Tibial nerve (tissue), 4 donors: Measurements from ENCODE around the gene SCAPER. TPM values are rescaled to one million over a fixed set of nuclear protein-coding genes. Genes with fewer than 3 reads are reported as not detected.

Source experiments
- DNase-seq, 2 donors: peaks; one replicate each; pipeline ENCODE4 v3.0.0-alpha.2; 2019; ENCODE audit warnings: low spot score in 2 of 2
- H3K27ac ChIP-seq, 4 donors: fragments of 200-600 bp; sonication (generic) in 3 of 4; one replicate each; pipeline ENCODE4 v1.5.1; 2017 to 2019; ENCODE audit warnings: mild to moderate bottlenecking in 1 of 4
- H3K27me3 ChIP-seq, 2 donors: fragments of 200-600 bp; sonication (generic) in 1 of 2; one replicate each; pipeline versions ENCODE4 v1.5.1 to v1.6.0; 2017 to 2019
- H3K36me3 ChIP-seq, 3 donors: fragments of 200-600 bp; sonication (generic); one replicate each; pipeline ENCODE4 v1.5.1; 2018 to 2019
- H3K4me1 ChIP-seq, 4 donors: fragments of 200-600 bp; sonication (generic) in 3 of 4; one replicate each; pipeline ENCODE4 v1.5.1; 2017 to 2019
- H3K4me3 ChIP-seq, 4 donors: fragments of 200-600 bp; sonication (generic) in 3 of 4; one replicate each; pipeline ENCODE4 v1.5.1; 2017 to 2019; ENCODE audit warnings: mild to moderate bottlenecking in 1 of 4, moderate library complexity in 1 of 4
- H3K9me3 ChIP-seq, 4 donors: fragments of 200-600 bp; sonication (generic) in 3 of 4; one replicate each; pipeline ENCODE4 v1.5.1; 2017 to 2019
- EP300 ChIP-seq, 2 donors: sonication (generic); formaldehyde crosslinking; IDR thresholded peaks; one replicate each; pipeline ENCODE4 v1.6.1; 2017; ENCODE audit warnings: antibody characterized with exemption in 2 of 2, mild to moderate bottlenecking in 1 of 2
- POLR2A ChIP-seq, 2 donors: fragments of 450-650 bp; IDR thresholded peaks; one replicate each; pipeline ENCODE4 v1.6.1; 2017; ENCODE audit warnings: antibody characterized with exemption in 2 of 2, mild to moderate bottlenecking in 2 of 2, moderate library complexity in 2 of 2
- WGBS, 2 donors: methylation state at CpG; one replicate each; pipeline ENCODE4 v1.1.5; 2018; 5-methylcytosine and 5-hydroxymethylcytosine counted together
- total RNA-seq, 4 donors: library from RNA; depleted of rRNA; stranded (reverse); fragments of >200 nt; gene quantifications; one replicate each; pipeline ENCODE4 v1.1.0, GENCODE V29; 2016
- TF ChIP-seq, protein P1 (sequence below), 5 experiments: fragments of 200-600 bp in 3 of 5; fragments of 450-650 bp in 2 of 5; sonication (generic) in 3 of 5; IDR thresholded peaks; one replicate each; pipeline ENCODE4 v1.5.1; 2016 to 2019; ENCODE audit warnings: antibody characterized with exemption in 5 of 5, mild to moderate bottlenecking in 3 of 5, moderate library complexity in 2 of 5

Gene SCAPER
- total RNA-seq, 4 donors from 2014 or later: 25.5 to 45.3 (median 37.3) TPM

DNA sequence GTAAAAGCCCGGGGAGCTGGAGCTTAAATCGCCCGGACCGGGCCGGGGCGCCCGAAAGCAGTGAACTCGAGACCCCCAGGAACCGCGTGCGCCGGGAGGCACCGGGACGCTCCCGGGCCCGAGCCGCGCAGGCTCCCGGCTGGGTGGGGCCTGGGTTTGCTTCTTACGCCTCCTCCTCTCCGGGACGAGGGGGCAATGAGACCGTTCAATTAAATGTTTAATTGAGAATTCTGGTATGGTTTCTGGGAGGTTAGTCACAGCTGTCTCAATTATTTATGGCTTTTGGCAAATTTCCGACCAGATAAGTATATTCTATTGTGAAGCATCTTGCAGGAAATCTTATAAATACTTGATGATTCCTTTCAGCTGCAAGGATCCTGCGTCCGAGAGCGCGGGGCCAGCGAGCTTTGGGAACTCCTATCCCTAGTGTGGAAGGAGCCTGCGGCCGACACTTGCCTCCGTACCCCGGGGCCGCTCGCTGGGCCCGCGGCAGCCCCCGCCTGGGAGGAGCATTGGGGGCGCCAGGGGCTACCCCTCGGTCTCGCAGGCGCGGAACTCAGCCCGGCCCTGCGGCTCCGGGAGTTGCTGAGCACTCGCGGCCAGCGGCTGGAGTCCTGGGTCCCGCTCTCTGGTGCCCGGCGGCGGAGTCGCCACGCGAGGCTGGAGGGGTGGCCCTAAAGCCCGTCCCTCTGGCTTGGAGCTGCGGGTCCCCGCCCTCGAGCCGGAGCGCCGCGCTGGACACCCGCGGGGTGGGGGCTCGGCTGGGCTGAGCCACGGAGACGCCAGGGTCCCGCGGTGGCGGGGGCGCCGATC is 558.3 kb downstream of the SCAPER start:
- peaks cover 0 to 37% (median 27%) of the 10 kb centered on the region in 4 donors for H3K4me1 ChIP-seq
- 4 to 7% methylated on average over 64 to 70 of the region's 74 CpGs for WGBS, 2 donors
- H3K27ac ChIP-seq: peak overlapping the region in 1 of 4 donors; percentile 38
- H3K27me3 ChIP-seq: peaks cover 6 to 78% of the 10 kb centered on the region in 2 donors
- DNase-seq: no peak
- H3K9me3 ChIP-seq: no peaks in the 10 kb centered on the region
- peak overlapping the region in 3 of 4 donors; percentile 8 to 41 (median 39) for H3K4me3 ChIP-seq
- peaks cover 0 to 22% (median 0%) of the 10 kb centered on the region in 3 donors for H3K36me3 ChIP-seq
- TF ChIP-seq POLR2A (IDR thresholded peaks at IDR 0.05): no peak
- TF ChIP-seq, protein P1, sequence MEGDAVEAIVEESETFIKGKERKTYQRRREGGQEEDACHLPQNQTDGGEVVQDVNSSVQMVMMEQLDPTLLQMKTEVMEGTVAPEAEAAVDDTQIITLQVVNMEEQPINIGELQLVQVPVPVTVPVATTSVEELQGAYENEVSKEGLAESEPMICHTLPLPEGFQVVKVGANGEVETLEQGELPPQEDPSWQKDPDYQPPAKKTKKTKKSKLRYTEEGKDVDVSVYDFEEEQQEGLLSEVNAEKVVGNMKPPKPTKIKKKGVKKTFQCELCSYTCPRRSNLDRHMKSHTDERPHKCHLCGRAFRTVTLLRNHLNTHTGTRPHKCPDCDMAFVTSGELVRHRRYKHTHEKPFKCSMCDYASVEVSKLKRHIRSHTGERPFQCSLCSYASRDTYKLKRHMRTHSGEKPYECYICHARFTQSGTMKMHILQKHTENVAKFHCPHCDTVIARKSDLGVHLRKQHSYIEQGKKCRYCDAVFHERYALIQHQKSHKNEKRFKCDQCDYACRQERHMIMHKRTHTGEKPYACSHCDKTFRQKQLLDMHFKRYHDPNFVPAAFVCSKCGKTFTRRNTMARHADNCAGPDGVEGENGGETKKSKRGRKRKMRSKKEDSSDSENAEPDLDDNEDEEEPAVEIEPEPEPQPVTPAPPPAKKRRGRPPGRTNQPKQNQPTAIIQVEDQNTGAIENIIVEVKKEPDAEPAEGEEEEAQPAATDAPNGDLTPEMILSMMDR (IDR thresholded peaks at IDR 0.05): no peak
- TF ChIP-seq EP300 (IDR thresholded peaks at IDR 0.05): no peak

DNA sequence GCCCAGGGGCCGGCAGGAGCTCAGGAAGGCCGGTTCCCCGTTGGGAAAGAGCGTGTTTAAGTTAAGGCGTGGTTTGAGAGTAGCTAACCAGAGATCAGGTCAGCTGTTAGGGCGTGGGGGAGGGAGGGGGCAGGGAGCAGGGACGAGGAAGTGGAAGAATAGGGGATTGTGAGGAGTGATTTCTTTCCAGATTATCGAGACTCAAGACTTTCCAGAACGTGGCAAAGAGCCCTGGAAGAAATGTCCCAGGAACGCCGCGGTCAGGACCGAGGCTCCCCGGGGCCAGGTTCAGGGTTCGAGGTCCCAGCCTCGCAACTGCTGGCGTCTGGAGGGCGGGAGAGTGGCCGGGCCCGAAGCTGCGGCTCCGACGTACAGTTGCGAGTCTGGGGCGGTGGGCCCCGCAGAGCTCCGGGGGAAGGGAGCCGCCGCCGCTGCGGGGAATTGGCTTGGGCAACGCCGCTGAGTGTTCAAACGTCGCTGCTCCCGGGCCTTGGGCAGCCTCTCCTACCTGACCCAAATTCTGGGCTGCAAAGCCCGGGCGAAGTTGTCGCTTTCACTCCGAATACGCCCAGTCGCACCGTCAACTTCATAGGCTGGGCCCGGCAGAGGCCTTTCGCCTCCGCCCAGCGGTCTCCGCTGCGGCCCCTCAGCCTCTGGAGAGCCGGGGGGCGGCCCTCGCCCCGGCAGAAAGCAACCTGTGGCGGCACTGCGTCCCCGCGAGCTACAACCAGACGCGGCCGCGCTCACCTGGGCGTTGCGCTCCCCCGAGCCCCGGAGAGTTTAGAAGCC is 559.1 kb downstream of the SCAPER start:
- 5 to 9% methylated on average over 42 to 56 of the region's 65 CpGs for WGBS, 2 donors
- H3K27ac ChIP-seq: peak overlapping the region in 1 of 4 donors; percentile 38
- DNase-seq: no peak
- H3K36me3 ChIP-seq: peaks cover 0 to 22% (median 0%) of the 10 kb centered on the region in 3 donors
- H3K4me3 ChIP-seq: peak overlapping the region; percentile 6 to 41 (median 24)
- TF ChIP-seq POLR2A (IDR thresholded peaks at IDR 0.05) (no peak), EP300 (IDR thresholded peaks at IDR 0.05) (no peak)
- TF ChIP-seq, protein P1 (IDR thresholded peaks at IDR 0.05): no peak
- H3K9me3 ChIP-seq: no peaks in the 10 kb centered on the region
- H3K27me3 ChIP-seq: peaks cover 6 to 86% of the 10 kb centered on the region in 2 donors
- H3K4me1 ChIP-seq: peaks cover 0 to 45% (median 34%) of the 10 kb centered on the region in 4 donors

DNA sequence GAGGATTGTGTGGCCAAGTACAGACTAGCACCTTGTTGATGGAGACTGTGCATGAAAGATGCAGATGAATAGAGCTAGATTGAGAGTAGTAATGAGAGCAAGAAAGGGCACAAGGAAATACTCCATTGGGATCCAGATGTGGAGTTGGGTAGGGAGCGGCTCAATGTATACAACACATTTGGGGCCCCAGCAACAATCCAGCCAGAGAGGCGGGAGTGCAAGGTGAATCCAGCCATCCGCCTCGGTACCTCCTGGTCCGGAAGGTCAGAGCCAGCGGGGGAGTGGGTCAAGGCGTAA is 559.6 kb downstream of the SCAPER start:
- no peak overlapping the region for H3K4me3 ChIP-seq

DNA sequence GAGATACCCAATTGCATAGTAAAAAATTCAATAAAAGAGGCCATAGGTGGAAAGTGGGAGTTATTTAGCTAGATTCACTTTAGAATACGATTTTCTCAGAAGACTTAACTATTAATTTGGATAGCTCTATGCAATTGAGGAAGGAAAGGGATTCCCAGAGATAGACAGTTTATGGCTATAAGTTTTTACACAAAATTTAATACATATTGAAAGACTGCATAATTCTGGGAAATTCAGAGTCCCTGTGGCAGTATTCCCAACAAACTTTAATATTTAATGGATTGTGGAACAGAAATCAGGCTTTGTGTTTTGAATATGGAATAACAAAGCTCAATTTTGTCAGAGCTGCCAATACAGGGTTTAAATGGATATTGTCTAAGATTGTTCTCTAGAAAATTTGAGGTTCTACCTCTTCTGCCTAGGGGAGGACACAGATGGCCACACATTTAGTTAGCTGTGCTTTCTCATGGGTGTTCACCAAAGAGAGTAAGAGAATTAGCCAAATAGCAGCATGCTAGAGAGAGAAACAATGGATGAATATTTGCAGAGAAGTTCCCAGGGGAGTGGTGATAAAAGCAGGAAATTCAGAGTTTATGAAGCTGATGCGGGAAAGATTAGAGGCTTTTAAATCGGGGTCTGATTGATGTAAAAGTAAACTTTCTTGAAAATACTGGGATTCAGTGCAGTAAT is 560.1 kb downstream of the SCAPER start:
- H3K4me1 ChIP-seq: peaks cover 0 to 55% (median 45%) of the 10 kb centered on the region in 4 donors
- H3K27ac ChIP-seq: no peak overlapping the region
- H3K27me3 ChIP-seq: peaks cover 6 to 96% of the 10 kb centered on the region in 2 donors
- 27 to 36% methylated on average over 3 of the region's 3 CpGs for whole genome bisulfite sequencing, 2 donors
- no peak overlapping the region for H3K4me3 ChIP-seq
- DNase-seq: no peak
- TF ChIP-seq, protein P1 (IDR thresholded peaks at IDR 0.05): no peak
- TF ChIP-seq POLR2A (IDR thresholded peaks at IDR 0.05): no peak
- TF ChIP-seq EP300 (IDR thresholded peaks at IDR 0.05): no peak
- peaks cover 0 to 16% (median 0%) of the 10 kb centered on the region in 3 donors for H3K36me3 ChIP-seq
- no peaks in the 10 kb centered on the region for H3K9me3 ChIP-seq

More for the DNA sequence above, 559.6 kb downstream of the SCAPER start:
- H3K27ac ChIP-seq: no peak overlapping the region
- H3K9me3 ChIP-seq: no peaks in the 10 kb centered on the region
- TF ChIP-seq POLR2A (IDR thresholded peaks at IDR 0.05): no peak
- no peak for TF ChIP-seq EP300 (IDR thresholded peaks at IDR 0.05)
- TF ChIP-seq, protein P1 (IDR thresholded peaks at IDR 0.05): no peak
- H3K36me3 ChIP-seq: peaks cover 0 to 18% (median 0%) of the 10 kb centered on the region in 3 donors
- DNase-seq: no peak
- 16 to 17% methylated on average over 7 of the region's 7 CpGs for WGBS, 2 donors
- peaks cover 6 to 91% of the 10 kb centered on the region in 2 donors for H3K27me3 ChIP-seq
- peaks cover 0 to 50% (median 40%) of the 10 kb centered on the region in 4 donors for H3K4me1 ChIP-seq
